Liver (tissue), 9 donors: ENCODE data around the gene IL1RAP. TPM values are rescaled to one million over a fixed set of nuclear protein-coding genes. Genes with fewer than 3 reads are reported as not detected.

Experiments
- DNase-seq: peaks from one replicate; pipeline ENCODE4 v3.0.0-alpha.2; 2017; ENCODE audit warnings: low spot score
- H3K27ac ChIP-seq, 2 donors: one replicate each; pipeline ENCODE4 v1.7.0; 2013; ENCODE audit warnings: inconsistent platforms in 2 of 2, low read length in 2 of 2, control low read depth in 1 of 2, low read depth in 1 of 2, mild to moderate bottlenecking in 1 of 2
- H3K27me3 ChIP-seq, 4 donors: one replicate each; pipeline versions ENCODE4 v1.6.1 to v1.7.0; 2013; ENCODE audit warnings: low read length in 3 of 4, inconsistent platforms in 1 of 4, mild to moderate bottlenecking in 1 of 4, moderate library complexity in 1 of 4; ENCODE audit not compliant: control insufficient read depth in 4 of 4, insufficient read depth in 4 of 4
- H3K36me3 ChIP-seq, 4 donors: one replicate each; pipeline versions ENCODE4 v1.6.1 to v1.7.0; 2013; ENCODE audit warnings: low read length in 3 of 4, mild to moderate bottlenecking in 3 of 4, low read depth in 1 of 4, moderate library complexity in 1 of 4; ENCODE audit not compliant: control insufficient read depth in 4 of 4, insufficient read depth in 3 of 4
- H3K4me1 ChIP-seq, 4 donors: one replicate each; pipeline versions ENCODE4 v1.6.1 to v1.7.0; 2013; ENCODE audit warnings: low read length in 3 of 4, mild to moderate bottlenecking in 3 of 4, moderate library complexity in 1 of 4; ENCODE audit not compliant: control insufficient read depth in 4 of 4, insufficient read depth in 4 of 4
- H3K4me3 ChIP-seq, 3 donors: one replicate each; pipeline versions ENCODE4 v1.6.1 to v1.7.0; 2013; ENCODE audit warnings: low read length in 3 of 3, control low read depth in 1 of 3, low read depth in 1 of 3, mild to moderate bottlenecking in 1 of 3
- H3K9ac ChIP-seq, 2 donors: one replicate each; pipeline ENCODE4 v1.7.0; 2013; ENCODE audit warnings: low read length in 2 of 2, mild to moderate bottlenecking in 2 of 2, moderate library complexity in 2 of 2, control low read depth in 1 of 2, low read depth in 1 of 2
- H3K9me3 ChIP-seq, 4 donors: one replicate each; pipeline versions ENCODE4 v1.6.1 to v1.7.0; 2013; ENCODE audit warnings: low read length in 3 of 4; ENCODE audit not compliant: control insufficient read depth in 4 of 4
- ATF3 ChIP-seq: IDR thresholded peaks from 2 replicates; pipeline ENCODE4 v1.6.1; 2016; ENCODE audit warnings: antibody characterized with exemption
- CTCF ChIP-seq: fragments of 150-350 bp; IDR thresholded peaks from 2 replicates; pipeline ENCODE4 v1.5.1; 2017; ENCODE audit warnings: improper control_type of control experiment, low read depth, low read length; ENCODE audit not compliant: missing input control
- EGR1 ChIP-seq, 2 donors: IDR thresholded peaks; 2 replicates each; pipeline ENCODE4 v1.6.1; 2016 to 2018; ENCODE audit warnings: antibody characterized with exemption in 2 of 2, low read depth in 2 of 2
- FOXA1 ChIP-seq: IDR thresholded peaks from 2 replicates; pipeline ENCODE4 v1.6.1; 2016; ENCODE audit warnings: antibody characterized with exemption
- GABPA ChIP-seq, 2 donors: IDR thresholded peaks in 1 of 2; conservative IDR thresholded peaks in 1 of 2; 2 replicates each; pipeline ENCODE4 v1.6.1; 2016; ENCODE audit warnings: antibody characterized with exemption in 2 of 2, mild to moderate bottlenecking in 1 of 2, moderate library complexity in 1 of 2
- HNF4A ChIP-seq, 2 donors: conservative IDR thresholded peaks; 2 replicates each; pipeline ENCODE4 v1.6.1; 2016; ENCODE audit warnings: antibody characterized with exemption in 2 of 2, mild to moderate bottlenecking in 2 of 2
- HNF4G ChIP-seq: IDR thresholded peaks from 2 replicates; pipeline ENCODE4 v1.6.1; 2016; ENCODE audit warnings: antibody characterized with exemption
- MAX ChIP-seq: IDR thresholded peaks from 2 replicates; pipeline ENCODE4 v1.6.1; 2016; ENCODE audit warnings: antibody characterized with exemption
- RAD21 ChIP-seq, 2 donors: IDR thresholded peaks; 2 replicates each; pipeline ENCODE4 v1.6.1; 2016; ENCODE audit warnings: antibody characterized with exemption in 2 of 2, mild to moderate bottlenecking in 2 of 2
- REST ChIP-seq: IDR thresholded peaks from 2 replicates; pipeline ENCODE4 v1.6.1; 2016; ENCODE audit warnings: antibody characterized with exemption, mild to moderate bottlenecking
- RXRA ChIP-seq, 2 donors: IDR thresholded peaks; 2 replicates each; pipeline ENCODE4 v1.6.1; 2017 to 2018; ENCODE audit warnings: antibody characterized with exemption in 2 of 2, mild to moderate bottlenecking in 1 of 2
- SP1 ChIP-seq: IDR thresholded peaks from 2 replicates; pipeline ENCODE4 v1.6.1; 2018; ENCODE audit warnings: antibody characterized with exemption, mild to moderate bottlenecking
- TAF1 ChIP-seq: conservative IDR thresholded peaks from 2 replicates; pipeline ENCODE4 v1.6.1; 2016; ENCODE audit warnings: antibody characterized with exemption, mild to moderate bottlenecking
- ZBTB33 ChIP-seq: IDR thresholded peaks from 2 replicates; pipeline ENCODE4 v1.6.1; 2016; ENCODE audit warnings: antibody characterized with exemption
- WGBS: extraction: QIAGEN DNeasy Blood & Tissue Kit; methylation state at CpG from one replicate; pipeline ENCODE4 v1.1.7; 2013; 5-methylcytosine and 5-hydroxymethylcytosine counted together
- polyA plus RNA-seq, 2 donors: library from polyadenylated mRNA; stranded (reverse) in 1 of 2; unstranded in 1 of 2; fragments of 200-250 nt in 1 of 2; fragments of >200 nt in 1 of 2; fragmentation: Nextera tagmentation in 1 of 2; extraction: Ambion mirVana in 1 of 2; gene quantifications; one replicate each; pipeline versions ENCODE4 v1.2.1 to v1.2.3, GENCODE V29; 2013 to 2015
- total RNA-seq, 2 donors: library from RNA; depleted of rRNA; stranded (reverse); fragments of >200 nt; gene quantifications; one replicate each; pipeline ENCODE4 v1.2.3, GENCODE V29; 2014
- donor health status: healthy.
- donor health status: healthy.
- donor health status: healthy.
- donor health status: healthy.
- donor health status: healthy.

IL1RAP gene
- total and polyA plus RNA-seq, 4 donors, result 53.7 to 230 (median 71.6) TPM

- Histone ChIP-seq H3K4me1 (peaks cover 6 to 26% (median 17%) of the 10 kb centered on the region in 4 donors), H3K27ac (no peak overlapping the region), H3K9ac (no peak overlapping the region), H3K9me3 (no peaks in the 10 kb centered on the region), H3K4me3 (no peak overlapping the region), H3K27me3 (no peaks in the 10 kb centered on the region), H3K36me3 (peaks cover 2 to 23% (median 4%) of the 10 kb centered on the region in 4 donors)
- DNase-seq, result no peak
- WGBS, result 50% methylated on average over 2 of the region's 2 CpGs
- TF ChIP-seq HNF4A (conservative IDR thresholded peaks at IDR 0.05) (peak; percentile 58 to 74), HNF4G (no peak), ZBTB33 (peak; percentile 16), MAX (no peak), RXRA (IDR thresholded peaks at IDR 0.05) (peak; percentile 34 to 52), FOXA1 (no peak)
Observed at GRCh38 chr3:190534986-190535385, 21.1 kb downstream of the IL1RAP start.

- no peak for TF ChIP-seq EGR1 (IDR thresholded peaks at IDR 0.05; ENCODE audit: low read depth in 2 of 2)
- Histone ChIP-seq H3K27ac (no peak overlapping the region), H3K9me3 (no peaks in the 10 kb centered on the region), H3K36me3 (peaks cover 0 to 23% (median 0%) of the 10 kb centered on the region in 4 donors), H3K9ac (no peak overlapping the region), H3K27me3 (no peaks in the 10 kb centered on the region), H3K4me1 (peaks cover 9 to 43% (median 30%) of the 10 kb centered on the region in 4 donors), H3K4me3 (no peak overlapping the region)
- DNase-seq, result no peak
- WGBS, result 92% methylated on average over 3 of the region's 3 CpGs
Observed at GRCh38 chr3:190537146-190537545, 23.3 kb downstream of the IL1RAP start.

GRCh38 chr3:190538288-190538687 lies 24.4 kb downstream of the IL1RAP start:
- Histone ChIP-seq H3K9ac (no peak overlapping the region), H3K36me3 (peaks cover 0 to 13% (median 0%) of the 10 kb centered on the region in 4 donors), H3K27me3 (no peaks in the 10 kb centered on the region), H3K4me1 (peaks cover 13 to 50% (median 40%) of the 10 kb centered on the region in 4 donors), H3K9me3 (no peaks in the 10 kb centered on the region), H3K4me3 (no peak overlapping the region), H3K27ac (no peak overlapping the region)
- 89% methylated on average over 2 of the region's 2 CpGs for WGBS
- no peak for DNase-seq
- TF ChIP-seq RAD21 (IDR thresholded peaks at IDR 0.05) (no peak), MAX (no peak), REST (no peak), HNF4G (no peak), FOXA1 (no peak), TAF1 (no peak), ZBTB33 (no peak), RXRA (IDR thresholded peaks at IDR 0.05) (no peak), SP1 (no peak), GABPA (IDR thresholded peaks at IDR 0.05 in 1 of 2, conservative IDR thresholded peaks at IDR 0.05 in 1 of 2) (no peak), ATF3 (no peak), CTCF (no peak), EGR1 (IDR thresholded peaks at IDR 0.05; ENCODE audit: low read depth in 2 of 2) (no peak)
